GM10266 (cell line): ENCODE results near the gene UCHL3.
"Not testable (repeated sequence)": the region's sequence is repeated elsewhere in the genome, so short reads cannot be mapped to it uniquely, and the experiment has no call there.

Experiments
- DNase-seq: peaks from one replicate; pipeline ENCODE4 v3.0.0; 2012; ENCODE audit errors: extremely low spot score
- CTCF ChIP-seq: IDR thresholded peaks from 2 replicates; pipeline ENCODE4 v1.5.1; 2012; ENCODE audit warnings: mild to moderate bottlenecking, low read depth; ENCODE audit not compliant: control insufficient read depth, insufficient read depth; ENCODE audit errors: missing control alignments

Gene UCHL3

GRCh38 chr13:75537401-75538365, 11.9 kb upstream of the UCHL3 start, which contains the start of gene COMMD6:
TSS of gene COMMD6 (minus strand) at chr13:75537841. CDS start at chr13:75537805, 36 bp downstream.
- DNase-seq: peak; percentile 77
- no peak for TF ChIP-seq CTCF

GRCh38 chr13:75541287-75541686, 8.3 kb upstream of the UCHL3 start:
- TF ChIP-seq CTCF: no peak
- no peak for DNase-seq

- DNase-seq: no peak
- no peak for TF ChIP-seq CTCF
Observed at GRCh38 chr13:75541961-75542360, 7.6 kb upstream of the UCHL3 start.

- no peak for TF ChIP-seq CTCF
- no peak for DNase-seq
Observed at GRCh38 chr13:75544681-75545330, 4.8 kb upstream of the UCHL3 start.

GRCh38 chr13:75545386-75545785, 4.2 kb upstream of the UCHL3 start:
- not testable (repeated sequence) for DNase-seq

- TF ChIP-seq CTCF: no peak
- DNase-seq: no peak
Observed at GRCh38 chr13:75547917-75548316, 1.7 kb upstream of the UCHL3 start.

GRCh38 chr13:75550159-75550567, 572 bp downstream of the UCHL3 start:
- peak; percentile 27 for DNase-seq
- TF ChIP-seq CTCF: no peak
